GM23338 (cell line): ENCODE measurements around the gene HEBP1. TPM values are rescaled to one million over a fixed set of nuclear protein-coding genes. Genes with fewer than 3 reads are reported as not detected.

Source experiments
- ATAC-seq: fragments of 200-7000 bp; cut with Tn5 transposase; 3 replicates; pipeline ENCODE4 v1.9.1; 2020
- DNase-seq: peaks from one replicate; pipeline ENCODE4 v3.0.0-alpha.2; 2015; ENCODE audit warnings: low spot score
- H2AFZ ChIP-seq: fragments of 200-600 bp; sonication (generic); 2 replicates; pipeline ENCODE4 v1.8.0; 2016; ENCODE audit warnings: antibody characterized with exemption, mild to moderate bottlenecking, moderate library complexity
- H3F3A ChIP-seq: fragments of 200-600 bp; sonication (generic); replicated peaks from 2 replicates; pipeline ENCODE4 v1.8.0; 2017; ENCODE audit warnings: antibody characterized with exemption, mixed run types, low read depth
- H3K27ac ChIP-seq: fragments of 200-600 bp; sonication (generic); 2 replicates; pipeline ENCODE4 v1.6.1; 2016; ENCODE audit warnings: low read depth
- H3K27me3 ChIP-seq: fragments of 200-600 bp; sonication (generic); 2 replicates; pipeline ENCODE4 v1.8.0; 2016; ENCODE audit warnings: mild to moderate bottlenecking, mixed run types, moderate library complexity; ENCODE audit not compliant: insufficient read depth
- H3K36me3 ChIP-seq: fragments of 200-600 bp; sonication (generic); 2 replicates; pipeline ENCODE4 v1.8.0; 2016; ENCODE audit warnings: mild to moderate bottlenecking; ENCODE audit not compliant: insufficient read depth
- H3K4me1 ChIP-seq: fragments of 200-600 bp; sonication (generic); 2 replicates; pipeline ENCODE4 v1.8.0; 2016; ENCODE audit warnings: mild to moderate bottlenecking, moderate library complexity; ENCODE audit not compliant: insufficient read depth
- H3K4me2 ChIP-seq: fragments of 200-600 bp; sonication (generic); 2 replicates; pipeline ENCODE4 v1.7.1; 2017; ENCODE audit warnings: mixed run types
- H3K4me3 ChIP-seq: fragments of 200-600 bp; sonication (generic); 2 replicates; pipeline ENCODE4 v1.6.1; 2016; ENCODE audit warnings: mixed run types
- H3K79me2 ChIP-seq: fragments of 200-600 bp; sonication (generic); replicated peaks from 2 replicates; pipeline ENCODE4 v1.8.0; 2017; ENCODE audit warnings: mild to moderate bottlenecking; ENCODE audit not compliant: insufficient read depth
- H3K9me2 ChIP-seq: fragments of 200-600 bp; sonication (generic); 2 replicates; pipeline ENCODE4 v1.8.0; 2017; ENCODE audit not compliant: insufficient read depth
- H4K20me1 ChIP-seq: fragments of 200-600 bp; sonication (generic); replicated peaks from 2 replicates; pipeline ENCODE4 v1.8.0; 2017; ENCODE audit warnings: mild to moderate bottlenecking; ENCODE audit not compliant: insufficient read depth
- H3K27ac Mint-ChIP-seq: 2 replicates; pipeline ENCODE4 v1.8.0; 2020; ENCODE audit warnings: inconsistent platforms, mild to moderate bottlenecking, moderate library complexity, mixed read lengths
- H3K27me3 Mint-ChIP-seq: 3 replicates; pipeline ENCODE4 v1.8.0; 2022; ENCODE audit warnings: low read depth, mild to moderate bottlenecking, moderate library complexity, mixed read lengths, inconsistent platforms; ENCODE audit not compliant: insufficient read depth, poor library complexity
- H3K36me3 Mint-ChIP-seq: 3 replicates; pipeline ENCODE4 v1.8.0; 2021; ENCODE audit warnings: low read depth, mild to moderate bottlenecking, inconsistent platforms, moderate library complexity, mixed read lengths
- H3K4me1 Mint-ChIP-seq: 3 replicates; pipeline ENCODE4 v1.8.0; 2020; ENCODE audit warnings: mild to moderate bottlenecking, inconsistent platforms, mixed read lengths
- H3K4me3 Mint-ChIP-seq: 3 replicates; pipeline ENCODE4 v1.8.0; 2021; ENCODE audit warnings: moderate library complexity, mild to moderate bottlenecking, inconsistent platforms, mixed read lengths
- H3K9me3 Mint-ChIP-seq: 3 replicates; pipeline ENCODE4 v1.8.0; 2020; ENCODE audit warnings: moderate library complexity, mild to moderate bottlenecking, inconsistent platforms, mixed read lengths
- CREB1 ChIP-seq: fragments of 250-450 bp; sonication (Bioruptor Pico); IDR thresholded peaks from 2 replicates; pipeline ENCODE4 v1.5.0; 2020; ENCODE audit warnings: low read depth, mild to moderate bottlenecking, moderate library complexity
- CTCF ChIP-seq, 2 experiments: fragments of 200-600 bp in 1 of 2; sonication (generic) in 1 of 2; conservative IDR thresholded peaks; 2 replicates each; pipeline versions ENCODE4 v1.5.1 to v1.6.1; 2016 to 2017; ENCODE audit warnings: antibody characterized with exemption in 2 of 2, low read depth in 2 of 2, mild to moderate bottlenecking in 2 of 2, moderate library complexity in 1 of 2
- ETS1 ChIP-seq: IDR thresholded peaks from 2 replicates; pipeline ENCODE4 v1.6.1; 2016; ENCODE audit warnings: antibody characterized with exemption
- EZH2 ChIP-seq: fragments of 200-600 bp; sonication (generic); IDR thresholded peaks from one replicate; pipeline ENCODE4 v1.8.0; 2017; ENCODE audit warnings: antibody characterized with exemption, mild to moderate bottlenecking, low read depth; ENCODE audit not compliant: unreplicated experiment
- EZH2phosphoT487 ChIP-seq: fragments of 200-600 bp; sonication (generic); IDR thresholded peaks from one replicate; pipeline ENCODE4 v1.8.1; 2018; ENCODE audit warnings: antibody characterized with exemption; ENCODE audit not compliant: unreplicated experiment
- JUNB ChIP-seq: IDR thresholded peaks from one replicate; pipeline ENCODE4 v1.6.1; 2016; ENCODE audit warnings: antibody characterized with exemption; ENCODE audit not compliant: unreplicated experiment
- NANOG ChIP-seq: IDR thresholded peaks from 2 replicates; pipeline ENCODE4 v1.6.1; 2016; ENCODE audit warnings: antibody characterized with exemption, borderline replicate concordance
- POLR2AphosphoS5 ChIP-seq: IDR thresholded peaks from 2 replicates; pipeline ENCODE4 v1.6.1; 2016; ENCODE audit warnings: antibody characterized with exemption, low read depth
- STAT1 ChIP-seq: IDR thresholded peaks from one replicate; pipeline ENCODE4 v1.6.1; 2016; ENCODE audit warnings: antibody characterized with exemption; ENCODE audit not compliant: unreplicated experiment
- ZNF114 ChIP-seq: fragments of 250-450 bp; sonication (Bioruptor Pico); IDR thresholded peaks from 2 replicates; pipeline ENCODE4 v1.5.0; 2020; ENCODE audit warnings: mild to moderate bottlenecking, moderate library complexity
- ZNF331 ChIP-seq: fragments of 250-450 bp; sonication (Bioruptor Pico); IDR thresholded peaks from 2 replicates; pipeline ENCODE4 v1.5.0; 2020; ENCODE audit warnings: low read depth, mild to moderate bottlenecking, moderate library complexity
- polyA plus RNA-seq: library from polyadenylated mRNA; unstranded; fragments of >200 nt; fragmentation: Nextera tagmentation; extraction: Ambion mirVana; gene quantifications from 2 replicates; pipeline ENCODE4 v1.2.1, GENCODE V29; 2016
- total RNA-seq: library from RNA; depleted of rRNA; stranded (reverse); fragments of >200 nt; shearing (Covaris generic); gene quantifications from 2 replicates; pipeline ENCODE4 v1.2.3, GENCODE V29; 2014
- TF ChIP-seq, protein P1 (sequence below): IDR thresholded peaks from one replicate; pipeline ENCODE4 v1.6.1; 2018; ENCODE audit warnings: antibody characterized with exemption; ENCODE audit not compliant: unreplicated experiment

The HEBP1 gene
- total and polyA plus RNA-seq, 2 experiments from 2014 or later: 25.2 to 45.1 TPM

GRCh38 chr12:12997156-12997555 is 2.9 kb downstream of the HEBP1 start (continued):
- TF ChIP-seq, protein P1, sequence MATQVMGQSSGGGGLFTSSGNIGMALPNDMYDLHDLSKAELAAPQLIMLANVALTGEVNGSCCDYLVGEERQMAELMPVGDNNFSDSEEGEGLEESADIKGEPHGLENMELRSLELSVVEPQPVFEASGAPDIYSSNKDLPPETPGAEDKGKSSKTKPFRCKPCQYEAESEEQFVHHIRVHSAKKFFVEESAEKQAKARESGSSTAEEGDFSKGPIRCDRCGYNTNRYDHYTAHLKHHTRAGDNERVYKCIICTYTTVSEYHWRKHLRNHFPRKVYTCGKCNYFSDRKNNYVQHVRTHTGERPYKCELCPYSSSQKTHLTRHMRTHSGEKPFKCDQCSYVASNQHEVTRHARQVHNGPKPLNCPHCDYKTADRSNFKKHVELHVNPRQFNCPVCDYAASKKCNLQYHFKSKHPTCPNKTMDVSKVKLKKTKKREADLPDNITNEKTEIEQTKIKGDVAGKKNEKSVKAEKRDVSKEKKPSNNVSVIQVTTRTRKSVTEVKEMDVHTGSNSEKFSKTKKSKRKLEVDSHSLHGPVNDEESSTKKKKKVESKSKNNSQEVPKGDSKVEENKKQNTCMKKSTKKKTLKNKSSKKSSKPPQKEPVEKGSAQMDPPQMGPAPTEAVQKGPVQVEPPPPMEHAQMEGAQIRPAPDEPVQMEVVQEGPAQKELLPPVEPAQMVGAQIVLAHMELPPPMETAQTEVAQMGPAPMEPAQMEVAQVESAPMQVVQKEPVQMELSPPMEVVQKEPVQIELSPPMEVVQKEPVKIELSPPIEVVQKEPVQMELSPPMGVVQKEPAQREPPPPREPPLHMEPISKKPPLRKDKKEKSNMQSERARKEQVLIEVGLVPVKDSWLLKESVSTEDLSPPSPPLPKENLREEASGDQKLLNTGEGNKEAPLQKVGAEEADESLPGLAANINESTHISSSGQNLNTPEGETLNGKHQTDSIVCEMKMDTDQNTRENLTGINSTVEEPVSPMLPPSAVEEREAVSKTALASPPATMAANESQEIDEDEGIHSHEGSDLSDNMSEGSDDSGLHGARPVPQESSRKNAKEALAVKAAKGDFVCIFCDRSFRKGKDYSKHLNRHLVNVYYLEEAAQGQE: no peak
- TF ChIP-seq NANOG: no peak

DNA sequence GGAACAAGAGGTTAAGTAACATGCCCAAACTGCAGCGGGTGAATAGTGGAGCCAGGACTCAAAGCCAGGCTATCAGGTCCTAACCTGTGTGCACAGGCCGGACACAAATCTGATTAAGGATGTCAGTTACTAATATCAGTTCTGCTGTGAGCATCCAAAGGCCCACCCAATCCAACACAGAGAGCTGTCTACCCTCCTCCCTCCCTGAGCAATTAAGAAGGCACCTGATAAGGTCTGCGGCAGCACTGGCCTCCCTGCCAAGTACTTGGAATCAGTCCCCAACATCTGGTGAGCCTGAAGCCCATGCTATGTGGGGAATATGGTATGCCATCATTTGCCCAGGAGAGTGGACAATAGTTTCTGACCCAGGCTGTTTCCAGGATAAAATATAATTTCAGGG is 3.9 kb downstream of the HEBP1 start:
- Histone ChIP-seq H4K20me1 (peaks cover 3% of the 10 kb centered on the region), H3K79me2 (peaks cover 23% of the 10 kb centered on the region), H3K36me3 (no peaks in the 10 kb centered on the region), H3K4me3 (no peak overlapping the region), H2AFZ (no peak overlapping the region), H3K4me2 (no peak overlapping the region), H3F3A (0 out of 2 replicates have a peak, but pooled peaks cover 3% of the 10 kb centered on the region), H3K27ac (no peak overlapping the region), H3K9me2 (no peaks in the 10 kb centered on the region), H3K4me1 (peaks cover 28% of the 10 kb centered on the region), H3K27me3 (no peaks in the 10 kb centered on the region; the same call in 1 of the 2 replicates)
- Mint-ChIP-seq H3K36me3 (peaks cover 8% of the 10 kb centered on the region; the same call in 2 of the 3 replicates), H3K27me3 (peaks cover 11% of the 10 kb centered on the region), H3K27ac (no peak overlapping the region), H3K9me3 (no peaks in the 10 kb centered on the region), H3K4me3 (no peak overlapping the region), H3K4me1 (peaks cover 42% of the 10 kb centered on the region)
- ATAC-seq (no peak), DNase-seq (no peak)
- TF ChIP-seq POLR2AphosphoS5 (no peak), NANOG (no peak), JUNB (no peak), CTCF (conservative IDR thresholded peaks at IDR 0.05; ENCODE audit: low read depth in 2 of 2) (no peak), CREB1 (CRISPR knock-in tag) (no peak), EZH2 (no peak), STAT1 (no peak), ZNF331 (CRISPR knock-in tag) (no peak), ZNF114 (CRISPR knock-in tag) (no peak), ETS1 (no peak), EZH2phosphoT487 (no peak)
- TF ChIP-seq, protein P1: no peak
